Chondrocyte (in vitro differentiated cells): Measurements from ENCODE around the gene MBNL1. TPM values are rescaled to one million over a fixed set of nuclear protein-coding genes. Genes with fewer than 3 reads are reported as not detected.
A peak's percentile ranks its signal among the peaks of the same experiment; 100 is the strongest.

Experiments
- DNase-seq: peaks from one replicate; pipeline ENCODE4 v3.0.0; 2021; ENCODE audit warnings: mixed read lengths, low spot score
- H3K27ac Mint-ChIP-seq: one replicate; pipeline ENCODE4 v1.8.0; 2021; ENCODE audit warnings: mild to moderate bottlenecking, moderate library complexity, mixed read lengths; ENCODE audit not compliant: unreplicated experiment
- H3K27me3 Mint-ChIP-seq: 2 replicates; pipeline ENCODE4 v1.8.0; 2021; ENCODE audit warnings: low read depth, mixed read lengths
- H3K36me3 Mint-ChIP-seq: 2 replicates; pipeline ENCODE4 v1.8.0; 2021; ENCODE audit warnings: low read depth, mixed read lengths
- H3K4me1 Mint-ChIP-seq: 2 replicates; pipeline ENCODE4 v1.8.0; 2021; ENCODE audit warnings: low read depth, mild to moderate bottlenecking, mixed read lengths
- H3K4me3 Mint-ChIP-seq: one replicate; pipeline ENCODE4 v1.8.0; 2021; ENCODE audit warnings: mild to moderate bottlenecking, moderate library complexity, mixed read lengths; ENCODE audit not compliant: unreplicated experiment
- H3K9me3 Mint-ChIP-seq: 2 replicates; pipeline ENCODE4 v1.8.0; 2021; ENCODE audit warnings: low read depth, mixed read lengths
- CTCF ChIP-seq: fragments of 200-600 bp; sonication (generic); IDR thresholded peaks from 2 replicates; pipeline ENCODE4 v1.5.0; 2021; ENCODE audit warnings: antibody characterized with exemption, mild to moderate bottlenecking, moderate library complexity
- total RNA-seq: library from RNA; stranded (reverse); gene quantifications from 3 replicates; pipeline ENCODE4 v1.2.1, GENCODE V29; 2021

Gene MBNL1
- total RNA-seq, 1 donor from 2014 or later = 166 TPM

DNA sequence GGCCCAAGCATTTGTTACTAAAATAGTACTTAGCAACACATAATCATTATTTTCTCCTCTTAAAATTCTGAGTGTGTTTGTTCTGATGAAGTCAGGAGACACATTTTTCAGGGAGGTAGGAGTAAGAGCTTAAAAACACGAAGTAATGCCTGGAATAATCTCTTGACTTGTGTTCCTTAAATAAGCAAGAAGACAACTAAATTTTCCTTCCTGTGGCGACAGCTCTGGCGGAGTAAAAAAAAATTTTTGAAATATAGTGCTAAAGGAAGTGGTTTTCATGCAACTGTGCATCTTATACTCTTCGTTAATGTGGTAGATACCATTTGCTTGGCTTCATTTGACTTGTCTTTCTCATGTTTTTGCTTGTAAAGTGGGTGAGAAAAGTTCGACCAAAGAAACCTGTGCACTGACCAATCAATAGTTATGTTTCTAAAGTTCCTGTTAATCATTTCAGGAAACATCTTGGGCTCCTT, 11.1 kb upstream of the MBNL1 start:
- Mint-ChIP-seq H3K9me3 (no peaks in the 10 kb centered on the region), H3K27ac (peak overlapping the region; percentile 66), H3K36me3 (no peaks in the 10 kb centered on the region), H3K27me3 (no peaks in the 10 kb centered on the region), H3K4me3 (no peak overlapping the region), H3K4me1 (peaks cover 28% of the 10 kb centered on the region)
- no peak for TF ChIP-seq CTCF
- DNase-seq = no peak

GRCh38 chr3:152258448-152259393, 10.0 kb upstream of the MBNL1 start:
- Mint-ChIP-seq H3K9me3 (no peaks in the 10 kb centered on the region), H3K4me3 (no peak overlapping the region), H3K4me1 (peaks cover 28% of the 10 kb centered on the region), H3K36me3 (no peaks in the 10 kb centered on the region), H3K27me3 (no peaks in the 10 kb centered on the region), H3K27ac (peak overlapping the region; percentile 55)
- DNase-seq = no peak
- TF ChIP-seq CTCF = no peak

DNA sequence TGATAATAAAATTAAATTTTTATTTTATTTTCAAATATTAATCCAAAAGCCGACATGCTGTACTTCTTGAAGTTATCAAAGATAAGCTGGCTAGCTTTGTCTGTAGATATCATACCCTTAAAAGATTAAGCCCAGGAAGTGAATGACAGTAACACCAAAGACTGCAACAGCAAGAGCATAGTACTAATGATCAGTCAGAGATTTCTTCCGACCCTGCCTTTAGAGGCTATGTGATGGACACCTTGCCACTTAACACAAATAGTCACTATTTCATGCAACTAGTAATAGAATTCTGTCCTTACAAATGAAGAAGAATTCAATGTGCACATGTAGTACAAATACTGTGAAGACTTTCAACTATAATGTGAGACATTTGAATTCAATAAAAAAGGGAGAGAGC, 9.3 kb upstream of the MBNL1 start:
- Mint-ChIP-seq H3K4me3 (no peak overlapping the region), H3K27me3 (no peaks in the 10 kb centered on the region), H3K9me3 (no peaks in the 10 kb centered on the region), H3K27ac (no peak overlapping the region), H3K36me3 (no peaks in the 10 kb centered on the region), H3K4me1 (peaks cover 28% of the 10 kb centered on the region)
- no peak for DNase-seq
- TF ChIP-seq CTCF = no peak

- no peaks in the 10 kb centered on the region for H3K27me3 Mint-ChIP-seq
- H3K4me3 Mint-ChIP-seq = no peak overlapping the region
- no peak for TF ChIP-seq CTCF
- peaks cover 28% of the 10 kb centered on the region for H3K4me1 Mint-ChIP-seq
- DNase-seq = no peak
- no peaks in the 10 kb centered on the region for H3K9me3 Mint-ChIP-seq
- no peaks in the 10 kb centered on the region for H3K36me3 Mint-ChIP-seq
- H3K27ac Mint-ChIP-seq = no peak overlapping the region
These were observed 8.7 kb upstream of the MBNL1 start for GRCh38 chr3:152260026-152260425.

GRCh38 chr3:152260529-152260928, 8.2 kb upstream of the MBNL1 start:
- no peak for DNase-seq
- H3K4me3 Mint-ChIP-seq = no peak overlapping the region
- H3K9me3 Mint-ChIP-seq = no peaks in the 10 kb centered on the region
- H3K27me3 Mint-ChIP-seq = no peaks in the 10 kb centered on the region
- TF ChIP-seq CTCF = no peak
- peaks cover 28% of the 10 kb centered on the region for H3K4me1 Mint-ChIP-seq
- no peaks in the 10 kb centered on the region for H3K36me3 Mint-ChIP-seq
- H3K27ac Mint-ChIP-seq = no peak overlapping the region
